WERI-Rb-1 (cell line): ENCODE data around the gene PRKCE.

ENCODE experiments used
- DNase-seq: peaks from one replicate; pipeline ENCODE4 v3.0.0-alpha.2; 2020
- H3K27ac ChIP-seq: fragments of 250-450 bp; sonication (Bioruptor Pico); 2 replicates; pipeline ENCODE4 v1.5.1; 2020; ENCODE audit warnings: mild to moderate bottlenecking, moderate library complexity
- H3K27me3 ChIP-seq: fragments of 250-450 bp; sonication (Bioruptor Pico); 2 replicates; pipeline ENCODE4 v1.5.1; 2021; ENCODE audit warnings: mild to moderate bottlenecking, low read depth, moderate library complexity; ENCODE audit not compliant: insufficient read depth, severe bottlenecking
- H3K36me3 ChIP-seq: fragments of 250-450 bp; sonication (Bioruptor Pico); 2 replicates; pipeline ENCODE4 v1.5.1; 2020; ENCODE audit warnings: mild to moderate bottlenecking, moderate library complexity
- H3K4me3 ChIP-seq: 2 replicates; pipeline ENCODE4 v1.5.1; 2011; ENCODE audit warnings: low read depth, mild to moderate bottlenecking, control low read depth, low read length
- H3K9me3 ChIP-seq: fragments of 250-450 bp; sonication (Bioruptor Pico); 2 replicates; pipeline ENCODE4 v1.5.1; 2021; ENCODE audit warnings: mild to moderate bottlenecking, moderate library complexity; ENCODE audit not compliant: severe bottlenecking
- TF ChIP-seq, protein P1 (sequence below): IDR thresholded peaks from 2 replicates; pipeline ENCODE4 v1.5.1; 2011; ENCODE audit warnings: low read depth, mild to moderate bottlenecking, control low read depth, inconsistent platforms, low read length

Gene PRKCE

GRCh38 chr2:46007412-46007811 lies 355.9 kb downstream of the PRKCE start:
- H3K27ac ChIP-seq, result no peak overlapping the region
- TF ChIP-seq, protein P1, sequence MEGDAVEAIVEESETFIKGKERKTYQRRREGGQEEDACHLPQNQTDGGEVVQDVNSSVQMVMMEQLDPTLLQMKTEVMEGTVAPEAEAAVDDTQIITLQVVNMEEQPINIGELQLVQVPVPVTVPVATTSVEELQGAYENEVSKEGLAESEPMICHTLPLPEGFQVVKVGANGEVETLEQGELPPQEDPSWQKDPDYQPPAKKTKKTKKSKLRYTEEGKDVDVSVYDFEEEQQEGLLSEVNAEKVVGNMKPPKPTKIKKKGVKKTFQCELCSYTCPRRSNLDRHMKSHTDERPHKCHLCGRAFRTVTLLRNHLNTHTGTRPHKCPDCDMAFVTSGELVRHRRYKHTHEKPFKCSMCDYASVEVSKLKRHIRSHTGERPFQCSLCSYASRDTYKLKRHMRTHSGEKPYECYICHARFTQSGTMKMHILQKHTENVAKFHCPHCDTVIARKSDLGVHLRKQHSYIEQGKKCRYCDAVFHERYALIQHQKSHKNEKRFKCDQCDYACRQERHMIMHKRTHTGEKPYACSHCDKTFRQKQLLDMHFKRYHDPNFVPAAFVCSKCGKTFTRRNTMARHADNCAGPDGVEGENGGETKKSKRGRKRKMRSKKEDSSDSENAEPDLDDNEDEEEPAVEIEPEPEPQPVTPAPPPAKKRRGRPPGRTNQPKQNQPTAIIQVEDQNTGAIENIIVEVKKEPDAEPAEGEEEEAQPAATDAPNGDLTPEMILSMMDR, result no peak
- no peaks in the 10 kb centered on the region for H3K9me3 ChIP-seq
- no peaks in the 10 kb centered on the region for H3K36me3 ChIP-seq
- H3K27me3 ChIP-seq, result no peaks in the 10 kb centered on the region
- no peak for DNase-seq
- no peak overlapping the region for H3K4me3 ChIP-seq

GRCh38 chr2:46008091-46008870 lies 356.8 kb downstream of the PRKCE start:
- Histone ChIP-seq H3K27ac (no peak overlapping the region), H3K36me3 (no peaks in the 10 kb centered on the region), H3K27me3 (no peaks in the 10 kb centered on the region), H3K9me3 (no peaks in the 10 kb centered on the region), H3K4me3 (no peak overlapping the region)
- DNase-seq, result no peak
- TF ChIP-seq, protein P1, result no peak

GRCh38 chr2:46009315-46009714 lies 357.8 kb downstream of the PRKCE start:
- Histone ChIP-seq H3K27me3 (no peaks in the 10 kb centered on the region), H3K36me3 (no peaks in the 10 kb centered on the region), H3K27ac (no peak overlapping the region), H3K4me3 (no peak overlapping the region), H3K9me3 (no peaks in the 10 kb centered on the region)
- TF ChIP-seq, protein P1, result no peak
- DNase-seq, result no peak

DNA sequence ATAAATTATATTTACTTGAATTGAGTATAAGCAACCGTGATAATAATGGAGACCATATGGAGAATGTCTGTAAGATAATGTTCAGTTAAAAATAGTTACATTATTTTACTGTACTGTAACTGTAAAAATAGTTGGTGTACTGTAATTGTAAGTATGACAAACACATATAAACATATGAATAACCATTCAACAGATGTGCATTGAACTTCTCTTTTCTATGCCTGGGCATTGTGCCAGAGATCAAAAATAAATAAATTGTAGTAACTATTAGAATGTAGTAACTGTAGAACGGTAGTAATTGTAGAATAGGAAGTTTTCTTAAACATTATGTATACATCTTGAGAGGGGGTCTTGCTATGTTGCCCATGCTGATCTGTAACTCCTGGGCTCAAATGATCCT lies 358.3 kb downstream of the PRKCE start:
- H3K4me3 ChIP-seq, result no peak overlapping the region
- TF ChIP-seq, protein P1, result no peak
- DNase-seq, result no peak
- H3K27me3 ChIP-seq, result no peaks in the 10 kb centered on the region
- no peaks in the 10 kb centered on the region for H3K36me3 ChIP-seq
- no peaks in the 10 kb centered on the region for H3K9me3 ChIP-seq
- H3K27ac ChIP-seq, result no peak overlapping the region

DNA sequence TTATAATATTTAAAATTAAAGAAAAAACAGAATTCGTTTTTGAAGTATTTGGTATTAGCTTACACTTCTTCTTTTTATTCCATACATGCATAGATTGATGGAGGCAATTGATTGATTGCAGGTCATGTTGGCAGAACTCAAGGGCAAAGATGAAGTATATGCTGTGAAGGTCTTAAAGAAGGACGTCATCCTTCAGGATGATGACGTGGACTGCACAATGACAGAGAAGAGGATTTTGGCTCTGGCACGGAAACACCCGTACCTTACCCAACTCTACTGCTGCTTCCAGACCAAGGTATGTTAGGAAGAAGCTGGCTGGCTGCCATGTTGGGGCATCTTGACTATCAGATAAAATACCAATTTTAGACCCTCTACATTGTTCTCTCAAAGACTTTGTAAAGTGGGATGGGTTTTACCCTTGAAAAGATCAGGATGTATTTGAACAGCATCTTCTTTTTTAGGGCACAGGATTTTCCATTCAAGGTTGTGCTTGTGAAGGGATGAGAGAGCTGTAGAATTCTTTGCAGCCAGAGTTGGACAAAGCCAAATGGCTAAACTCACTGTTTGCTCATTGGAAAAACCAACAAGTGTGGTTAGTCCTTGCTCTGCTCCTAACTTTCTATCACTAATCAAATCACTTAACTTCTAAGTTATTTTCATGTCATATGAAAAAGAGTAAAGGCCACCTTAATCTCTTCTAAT lies 358.9 kb downstream of the PRKCE start:
- DNase-seq, result no peak
- Histone ChIP-seq H3K36me3 (no peaks in the 10 kb centered on the region), H3K9me3 (no peaks in the 10 kb centered on the region), H3K4me3 (no peak overlapping the region), H3K27ac (no peak overlapping the region), H3K27me3 (no peaks in the 10 kb centered on the region)
- TF ChIP-seq, protein P1, result no peak
